Mesenchymal stem cell (in vitro differentiated cells and primary cell): ENCODE data around the gene PABPN1.
A peak's percentile ranks its signal among the peaks of the same experiment; 100 is the strongest.

Experiments used
- DNase-seq: peaks from one replicate; pipeline ENCODE4 v3.0.0-alpha.2; 2013
- H2AFZ ChIP-seq: one replicate; pipeline ENCODE4 v1.6.1; 2013; ENCODE audit warnings: low read depth, mild to moderate bottlenecking, control low read depth, inconsistent platforms, low read length, moderate library complexity
- H2AK5ac ChIP-seq: 2 replicates; pipeline ENCODE4 v1.6.1; 2013; ENCODE audit warnings: low read length, moderate library complexity, mild to moderate bottlenecking, inconsistent platforms; ENCODE audit not compliant: severe bottlenecking
- H2BK120ac ChIP-seq: one replicate; pipeline ENCODE4 v1.6.1; 2013; ENCODE audit warnings: low read depth, mild to moderate bottlenecking, inconsistent platforms, low read length, moderate library complexity
- H2BK12ac ChIP-seq, 2 experiments: one replicate each; pipeline ENCODE4 v1.6.1; 2013; ENCODE audit warnings: inconsistent platforms in 2 of 2, low read length in 2 of 2, mild to moderate bottlenecking in 2 of 2, moderate library complexity in 2 of 2, control low read depth in 1 of 2
- H2BK15ac ChIP-seq: one replicate; pipeline ENCODE4 v1.6.1; 2013; ENCODE audit warnings: mild to moderate bottlenecking, low read depth, inconsistent platforms; ENCODE audit not compliant: poor library complexity, severe bottlenecking
- H2BK5ac ChIP-seq: 2 replicates; pipeline ENCODE4 v1.6.1; 2013; ENCODE audit warnings: low read depth, mild to moderate bottlenecking, low read length, control low read depth, inconsistent platforms; ENCODE audit not compliant: poor library complexity, severe bottlenecking
- H3K14ac ChIP-seq, 2 experiments: one replicate each; pipeline ENCODE4 v1.6.1; 2013; ENCODE audit warnings: inconsistent platforms in 2 of 2, low read length in 2 of 2, control low read depth in 1 of 2, mild to moderate bottlenecking in 1 of 2, moderate library complexity in 1 of 2
- H3K18ac ChIP-seq, 2 experiments: one replicate each; pipeline ENCODE4 v1.6.1; 2013; ENCODE audit warnings: inconsistent platforms in 2 of 2, low read length in 2 of 2, control low read depth in 1 of 2, low read depth in 1 of 2, mild to moderate bottlenecking in 1 of 2
- H3K23ac ChIP-seq, 2 experiments: one replicate each; pipeline ENCODE4 v1.6.1; 2013; ENCODE audit warnings: inconsistent platforms in 2 of 2, low read length in 2 of 2, mild to moderate bottlenecking in 2 of 2, moderate library complexity in 2 of 2, control low read depth in 1 of 2
- H3K27ac ChIP-seq: 2 replicates; pipeline ENCODE4 v1.5.1; 2013; ENCODE audit warnings: mild to moderate bottlenecking, moderate library complexity, low read length, control low read depth, inconsistent platforms; ENCODE audit not compliant: poor library complexity, severe bottlenecking
- H3K27me3 ChIP-seq, 2 experiments: 2 replicates each; pipeline versions ENCODE4 v1.6.1 to v1.7.0; 2013; ENCODE audit warnings: low read length in 2 of 2, mild to moderate bottlenecking in 2 of 2, moderate library complexity in 2 of 2, control low read depth in 1 of 2, inconsistent platforms in 1 of 2; ENCODE audit not compliant: control insufficient read depth in 1 of 2, insufficient read depth in 1 of 2
- H3K36me3 ChIP-seq, 2 experiments: 2 replicates each; pipeline versions ENCODE4 v1.6.1 to v1.7.0; 2013; ENCODE audit warnings: low read length in 2 of 2, control low read depth in 1 of 2, inconsistent platforms in 1 of 2, low read depth in 1 of 2, mild to moderate bottlenecking in 1 of 2; ENCODE audit not compliant: insufficient read depth in 2 of 2, control insufficient read depth in 1 of 2
- H3K4ac ChIP-seq, 2 experiments: one replicate each; pipeline ENCODE4 v1.6.1; 2013; ENCODE audit warnings: inconsistent platforms in 2 of 2, low read length in 2 of 2, mild to moderate bottlenecking in 2 of 2, moderate library complexity in 2 of 2, control low read depth in 1 of 2, low read depth in 1 of 2
- H3K4me1 ChIP-seq: 2 replicates; pipeline ENCODE4 v1.6.1; 2013; ENCODE audit warnings: low read depth, low read length, control low read depth; ENCODE audit not compliant: control insufficient read depth, insufficient read depth
- H3K4me2 ChIP-seq: 2 replicates; pipeline ENCODE4 v1.6.1; 2013; ENCODE audit warnings: low read length, mild to moderate bottlenecking, inconsistent platforms; ENCODE audit not compliant: poor library complexity, severe bottlenecking
- H3K4me3 ChIP-seq, 2 experiments: 2 replicates each; pipeline versions ENCODE4 v1.5.1 to v1.7.0; 2013; ENCODE audit warnings: low read length in 2 of 2, mild to moderate bottlenecking in 2 of 2, control low read depth in 1 of 2, low read depth in 1 of 2; ENCODE audit not compliant: insufficient read depth in 1 of 2
- H3K79me1 ChIP-seq: replicated peaks from 2 replicates; pipeline ENCODE4 v1.6.1; 2013; ENCODE audit warnings: mild to moderate bottlenecking, control low read depth, low read length, inconsistent platforms; ENCODE audit not compliant: poor library complexity, severe bottlenecking
- H3K9ac ChIP-seq: 2 replicates; pipeline ENCODE4 v1.7.0; 2013; ENCODE audit warnings: mild to moderate bottlenecking, low read length, moderate library complexity
- H3K9me3 ChIP-seq: 2 replicates; pipeline ENCODE4 v1.7.0; 2013; ENCODE audit warnings: mild to moderate bottlenecking, low read length; ENCODE audit not compliant: control insufficient read depth
- H4K8ac ChIP-seq: one replicate; pipeline ENCODE4 v1.6.1; 2013; ENCODE audit warnings: inconsistent platforms, mild to moderate bottlenecking, low read length, moderate library complexity
- H4K91ac ChIP-seq: one replicate; pipeline ENCODE4 v1.6.1; 2013; ENCODE audit warnings: mild to moderate bottlenecking, low read length, inconsistent platforms
- WGBS: methylation state at CpG from one replicate; pipeline ENCODE4 v1.1.7; 2013; ENCODE audit warnings: mixed read lengths; 5-methylcytosine and 5-hydroxymethylcytosine counted together

PABPN1 gene

GRCh38 chr14:23326491-23327332 lies 5.5 kb downstream of the PABPN1 start:
- Histone ChIP-seq H3K79me1 (peaks cover 8% of the 10 kb centered on the region), H3K18ac (no peak overlapping the region), H3K9ac (no peak overlapping the region), H2BK15ac (no peak overlapping the region), H3K9me3 (no peaks in the 10 kb centered on the region), H2BK12ac (no peak overlapping the region), H3K14ac (no peak overlapping the region), H3K23ac (no peak overlapping the region), H2BK5ac (no peak overlapping the region), H3K27me3 (peaks cover 0 to 7% of the 10 kb centered on the region in 2 experiments), H3K4me2 (no peak overlapping the region), H4K91ac (no peak overlapping the region), H3K36me3 (peaks cover 22 to 35% of the 10 kb centered on the region in 2 experiments), H4K8ac (no peak overlapping the region), H3K4me3 (no peak overlapping the region), H2BK120ac (no peak overlapping the region), H3K27ac (no peak overlapping the region), H3K4me1 (peaks cover 8% of the 10 kb centered on the region), H3K4ac (no peak overlapping the region), H2AFZ (no peak overlapping the region), H2AK5ac (no peak overlapping the region)
- DNase-seq = no peak
- 89% methylated on average over 12 of the region's 13 CpGs for WGBS

GRCh38 chr14:23327947-23328744 lies 6.9 kb downstream of the PABPN1 start:
- Histone ChIP-seq H3K27me3 (peaks cover 0 to 8% of the 10 kb centered on the region in 2 experiments), H3K36me3 (peaks cover 22 to 32% of the 10 kb centered on the region in 2 experiments), H2BK15ac (no peak overlapping the region), H4K8ac (no peak overlapping the region), H2BK5ac (no peak overlapping the region), H2AFZ (no peak overlapping the region), H3K14ac (no peak overlapping the region), H3K4me3 (no peak overlapping the region), H2BK12ac (no peak overlapping the region), H4K91ac (no peak overlapping the region), H3K4me2 (no peak overlapping the region), H3K4me1 (peaks cover 6% of the 10 kb centered on the region), H2AK5ac (no peak overlapping the region), H3K23ac (no peak overlapping the region), H3K9me3 (no peaks in the 10 kb centered on the region), H3K79me1 (peaks cover 8% of the 10 kb centered on the region), H3K18ac (no peak overlapping the region), H2BK120ac (no peak overlapping the region), H3K9ac (no peak overlapping the region), H3K4ac (no peak overlapping the region), H3K27ac (no peak overlapping the region)
- WGBS = 53% methylated on average over 4 of the region's 4 CpGs
- peak; percentile 80 for DNase-seq

GRCh38 chr14:23335623-23336022 lies 14.4 kb downstream of the PABPN1 start:
- Histone ChIP-seq H3K9me3 (peaks cover 3% of the 10 kb centered on the region), H3K14ac (no peak overlapping the region), H2AFZ (no peak overlapping the region), H2AK5ac (no peak overlapping the region), H3K27ac (no peak overlapping the region), H2BK12ac (no peak overlapping the region), H3K27me3 (peaks cover 9 to 29% of the 10 kb centered on the region in 2 experiments), H2BK15ac (no peak overlapping the region), H3K18ac (no peak overlapping the region), H2BK5ac (no peak overlapping the region), H3K4me1 (no peaks in the 10 kb centered on the region), H4K8ac (no peak overlapping the region), H2BK120ac (no peak overlapping the region), H4K91ac (no peak overlapping the region), H3K23ac (no peak overlapping the region), H3K4me2 (no peak overlapping the region), H3K79me1 (no peaks in the 10 kb centered on the region), H3K9ac (no peak overlapping the region), H3K4me3 (no peak overlapping the region), H3K36me3 (no peaks in the 10 kb centered on the region), H3K4ac (no peak overlapping the region)
- no peak for DNase-seq
- WGBS = 94% methylated on average over 5 of the region's 5 CpGs
